Activated CD4-positive, alpha-beta T cell treated with anti-CD3 and anti-CD28 coated beads for 36 hours (primary cell): ENCODE measurements around the gene PDGFB. TPM values are rescaled to one million over a fixed set of nuclear protein-coding genes. Genes with fewer than 3 reads are reported as not detected.

Experiments used
- ATAC-seq: fragments of 200-7000 bp; cut with Tn5 transposase; one replicate; pipeline ENCODE4 v1.10.0; 2021; ENCODE audit warnings: mild to moderate bottlenecking, moderate library complexity
- CTCF ChIA-PET: fragments of 350-600 bp; sonication (Branson Sonifier 250); formaldehyde crosslinking; loops from one replicate; lab custom pipeline; 2021; ENCODE audit warnings: antibody characterized with exemption; lab: Charles Lee
- POLR2A ChIA-PET: fragments of 350-600 bp; sonication (Branson Sonifier 250); formaldehyde crosslinking; loops from one replicate; lab custom pipeline; 2021; ENCODE audit warnings: antibody characterized with exemption, inconsistent platforms; lab: Charles Lee
- DNase-seq: peaks from one replicate; pipeline ENCODE4 v3.0.0-alpha.2; 2020
- H3K27ac Mint-ChIP-seq: one replicate; pipeline ENCODE4 v1.8.0; 2021; ENCODE audit warnings: mixed read lengths
- H3K27me3 Mint-ChIP-seq: one replicate; pipeline ENCODE4 v1.8.0; 2021; ENCODE audit warnings: mixed read lengths
- H3K36me3 Mint-ChIP-seq: one replicate; pipeline ENCODE4 v1.8.0; 2021; ENCODE audit warnings: low read depth, mixed read lengths
- H3K4me1 Mint-ChIP-seq: one replicate; pipeline ENCODE4 v1.8.0; 2021; ENCODE audit warnings: mixed read lengths
- H3K4me3 Mint-ChIP-seq: one replicate; pipeline ENCODE4 v1.8.0; 2021; ENCODE audit warnings: mild to moderate bottlenecking, moderate library complexity, mixed read lengths
- H3K9me3 Mint-ChIP-seq: one replicate; pipeline ENCODE4 v1.8.0; 2021; ENCODE audit warnings: low read depth, mixed read lengths
- intact Hi-C, 2 experiments: fragments of 100-400 bp; cut with DNase I in 1 of 2; cut with micrococcal nuclease in 1 of 2; formaldehyde crosslinking; loops; one replicate each; pipeline versions ENCODE4 v1.14.2 to v1.15.1; 2022 to 2024; cut with DNase I, micrococcal nuclease
- total RNA-seq, 2 experiments: library from RNA; stranded (reverse); gene quantifications; one replicate each; pipeline ENCODE4 v1.2.3, GENCODE V29; 2021

PDGFB gene
- total RNA-seq, 2 experiments from 2014 or later = 2.5 to 3.4 TPM

GRCh38 chr22:39177456-39177775, 67.4 kb downstream of the PDGFB start:
- Mint-ChIP-seq H3K36me3 (no peaks in the 10 kb centered on the region), H3K4me1 (peaks cover 35% of the 10 kb centered on the region), H3K4me3 (no peak overlapping the region), H3K9me3 (no peaks in the 10 kb centered on the region), H3K27me3 (no peaks in the 10 kb centered on the region), H3K27ac (no peak overlapping the region)
- ATAC-seq (no peak), DNase-seq (no peak)
- CTCF ChIA-PET = interaction anchor here (0.6 to 1.0 kb wide), 3 partner anchors 13 to 134 kb away, joined by 3 to 4 read pairs (median 3); no protein-coding TSS in a partner anchor
- intact Hi-C loops = loop anchor here in 1 of 2 experiments (5.0 kb wide), 1 partner anchor 50 kb away; no protein-coding TSS in a partner anchor
- POLR2A ChIA-PET = no interaction called here

- ChIA-PET POLR2A (no interaction called here), CTCF (interaction anchor here (0.6 to 1.0 kb wide), 5 partner anchors 9 to 193 kb away, joined by 3 to 4 read pairs (median 3); no protein-coding TSS in a partner anchor)
- ATAC-seq = no peak
- Mint-ChIP-seq H3K27ac (no peak overlapping the region), H3K4me3 (no peak overlapping the region), H3K27me3 (no peaks in the 10 kb centered on the region), H3K9me3 (no peaks in the 10 kb centered on the region), H3K4me1 (peaks cover 38% of the 10 kb centered on the region), H3K36me3 (no peaks in the 10 kb centered on the region)
- DNase-seq = no peak
- intact Hi-C loops = loop anchor here in 1 of 2 experiments (5.0 kb wide), 1 partner anchor 50 kb away; no protein-coding TSS in a partner anchor
Observed at GRCh38 chr22:39176714-39177455, 67.9 kb downstream of the PDGFB start.

GRCh38 chr22:39176143-39176713, 68.6 kb downstream of the PDGFB start:
- H3K36me3 Mint-ChIP-seq = no peaks in the 10 kb centered on the region
- peaks cover 44% of the 10 kb centered on the region for H3K4me1 Mint-ChIP-seq
- ATAC-seq (no peak), DNase-seq (no peak)
- CTCF ChIA-PET = interaction anchor here (0.5 to 1.0 kb wide), 4 partner anchors 8 to 192 kb away, joined by 3 read pairs; no protein-coding TSS in a partner anchor
- POLR2A ChIA-PET = no interaction called here
- no peak overlapping the region for H3K4me3 Mint-ChIP-seq
- no peak overlapping the region for H3K27ac Mint-ChIP-seq
- intact Hi-C loops = loop anchor here in 1 of 2 experiments (5.0 kb wide), 1 partner anchor 51 kb away; no protein-coding TSS in a partner anchor
- H3K9me3 Mint-ChIP-seq = no peaks in the 10 kb centered on the region
- H3K27me3 Mint-ChIP-seq = no peaks in the 10 kb centered on the region

- no peaks in the 10 kb centered on the region for H3K27me3 Mint-ChIP-seq
- CTCF ChIA-PET = interaction anchor here (0.6 to 6.2 kb wide), 5 partner anchors 9 to 135 kb away, joined by 3 to 70 read pairs (median 3); no protein-coding TSS in a partner anchor
- no peaks in the 10 kb centered on the region for H3K9me3 Mint-ChIP-seq
- H3K27ac Mint-ChIP-seq = no peak overlapping the region
- no peak for ATAC-seq
- H3K4me1 Mint-ChIP-seq = peaks cover 50% of the 10 kb centered on the region
- no peaks in the 10 kb centered on the region for H3K36me3 Mint-ChIP-seq
- no peak overlapping the region for H3K4me3 Mint-ChIP-seq
- POLR2A ChIA-PET = no interaction called here
- intact Hi-C loops = loop anchor here (2.0 to 5.0 kb wide), 2 partner anchors 25 to 52 kb away; no protein-coding TSS in a partner anchor
- no peak for DNase-seq
Observed at GRCh38 chr22:39175353-39176142, 69.2 kb downstream of the PDGFB start.

- H3K4me3 Mint-ChIP-seq = peak overlapping the region; percentile 24
Observed at GRCh38 chr22:39174498-39175352, 70.1 kb downstream of the PDGFB start.

GRCh38 chr22:39173787-39174497, 70.8 kb downstream of the PDGFB start:
- DNase-seq (peak; percentile 61), ATAC-seq (peak; percentile 45)
- ChIA-PET CTCF (interaction anchor here (1.0 to 6.2 kb wide), 4 partner anchors 133 to 167 kb away, joined by 3 to 70 read pairs (median 10); no protein-coding TSS in a partner anchor), POLR2A (interaction anchor here (0.7 to 1.4 kb wide), 3 partner anchors 32 to 146 kb away, joined by 3 to 7 read pairs (median 4); partner anchors contain the start of gene RPL3)
- Mint-ChIP-seq H3K36me3 (no peaks in the 10 kb centered on the region), H3K9me3 (no peaks in the 10 kb centered on the region), H3K4me3 (peak overlapping the region; percentile 24), H3K4me1 (peaks cover 50% of the 10 kb centered on the region), H3K27ac (peak overlapping the region; percentile 77), H3K27me3 (no peaks in the 10 kb centered on the region)
- intact Hi-C loops = loop anchor here in 1 of 2 experiments (2.0 kb wide), 1 partner anchor 27 kb away; no protein-coding TSS in a partner anchor

More at GRCh38 chr22:39174498-39175352, 70.1 kb downstream of the PDGFB start:
- H3K27me3 Mint-ChIP-seq = no peaks in the 10 kb centered on the region
- H3K36me3 Mint-ChIP-seq = no peaks in the 10 kb centered on the region
- CTCF ChIA-PET = interaction anchor here (0.7 to 6.2 kb wide), 6 partner anchors 19 to 142 kb away, joined by 3 to 70 read pairs (median 6); no protein-coding TSS in a partner anchor
- ATAC-seq (peak; percentile 45), DNase-seq (peak; percentile 74)
- no peaks in the 10 kb centered on the region for H3K9me3 Mint-ChIP-seq
- POLR2A ChIA-PET = no interaction called here
- peaks cover 50% of the 10 kb centered on the region for H3K4me1 Mint-ChIP-seq
- intact Hi-C loops = loop anchor here (2.0 to 5.0 kb wide), 2 partner anchors 26 to 53 kb away; no protein-coding TSS in a partner anchor
- H3K27ac Mint-ChIP-seq = peak overlapping the region; percentile 77

Other genes starting within 250 kb of the PDGFB start
- gene APOBEC3C, start 230.7 kb downstream of the PDGFB start, total RNA-seq = 10 to 100 TPM; 75.3 to 98.5 TPM
- 10 to 100 TPM; 27.0 to 28.2 TPM for gene APOBEC3D, start 223.9 kb downstream of the PDGFB start, total RNA-seq
- 10 to 100 TPM; 19.0 to 24.5 TPM for gene APOBEC3F, start 204.1 kb downstream of the PDGFB start, total RNA-seq
- 10 to 100 TPM; 45.9 to 47.4 TPM for gene APOBEC3G, start 167.7 kb downstream of the PDGFB start, total RNA-seq
- 1 to 10 TPM; 5.2 to 7.3 TPM for gene APOBEC3H, start 147.7 kb downstream of the PDGFB start, total RNA-seq
- 10 to 100 TPM; 19.9 to 20.3 TPM for gene CBX7, start 92.3 kb downstream of the PDGFB start, total RNA-seq
- 1,000 to 10,000 TPM; 2,519 to 3,155 TPM for gene RPL3, start 74.6 kb upstream of the PDGFB start, total RNA-seq
- under 1 TPM; 0.58 to 0.89 TPM for gene SYNGR1, start 105.0 kb upstream of the PDGFB start, total RNA-seq
- gene TAB1, start 154.8 kb upstream of the PDGFB start, total RNA-seq = 10 to 100 TPM; 15.0 to 17.1 TPM
- gene MGAT3, start 212.0 kb upstream of the PDGFB start, total RNA-seq = under 1 TPM; 0.18 to 0.23 TPM